Gastroesophageal sphincter (tissue), 4 donors: ENCODE data around the gene RRN3. TPM values are rescaled to one million over a fixed set of nuclear protein-coding genes. Genes with fewer than 3 reads are reported as not detected.
"Not testable (repeated sequence)": the region's sequence is repeated elsewhere in the genome, so short reads cannot be mapped to it uniquely, and the experiment has no call there.

Experiments
- ATAC-seq: fragments of 150-250 bp; one replicate; pipeline ENCODE4 v1.9.1; 2016; ENCODE audit warnings: mild to moderate bottlenecking, moderate library complexity
- H3K27ac ChIP-seq, 4 donors: fragments of 200-600 bp; sonication (generic) in 3 of 4; 1 replicate in 3 of 4; 2 replicates in 1 of 4; pipeline ENCODE4 v1.5.1; 2016 to 2019
- H3K27me3 ChIP-seq: fragments of 200-600 bp; sonication (generic); one replicate; pipeline ENCODE4 v1.5.1; 2019
- H3K36me3 ChIP-seq, 2 donors: fragments of 200-600 bp; sonication (generic); one replicate each; pipeline ENCODE4 v1.5.1; 2019; ENCODE audit warnings: control low read depth in 1 of 2
- H3K4me1 ChIP-seq, 3 donors: fragments of 200-600 bp; sonication (generic); 1 replicate in 2 of 3; 2 replicates in 1 of 3; pipeline ENCODE4 v1.5.1; 2016 to 2019; ENCODE audit warnings: control low read depth in 2 of 3
- H3K4me3 ChIP-seq, 2 donors: fragments of 200-600 bp; sonication (generic); one replicate each; pipeline ENCODE4 v1.5.1; 2019; ENCODE audit warnings: mild to moderate bottlenecking in 1 of 2, moderate library complexity in 1 of 2
- H3K9me3 ChIP-seq, 3 donors: fragments of 200-600 bp; sonication (generic); one replicate each; pipeline ENCODE4 v1.5.1; 2017 to 2019; ENCODE audit warnings: control low read depth in 2 of 3
- POLR2A ChIP-seq, 2 donors: fragments of 450-650 bp; IDR thresholded peaks; one replicate each; pipeline ENCODE4 v1.6.1; 2017; ENCODE audit warnings: antibody characterized with exemption in 2 of 2, mild to moderate bottlenecking in 2 of 2, moderate library complexity in 1 of 2
- WGBS, 2 donors: methylation state at CpG; one replicate each; pipeline ENCODE4 v1.1.5; 2018; ENCODE audit warnings: low coverage in 1 of 2; 5-methylcytosine and 5-hydroxymethylcytosine counted together
- total RNA-seq, 4 donors: library from RNA; depleted of rRNA; stranded (reverse); fragments of >200 nt; gene quantifications; one replicate each; pipeline ENCODE4 v1.1.0, GENCODE V29; 2016

RRN3 gene
- total RNA-seq, 4 donors from 2014 or later: 27.9 to 42.3 (median 31.1) TPM

DNA sequence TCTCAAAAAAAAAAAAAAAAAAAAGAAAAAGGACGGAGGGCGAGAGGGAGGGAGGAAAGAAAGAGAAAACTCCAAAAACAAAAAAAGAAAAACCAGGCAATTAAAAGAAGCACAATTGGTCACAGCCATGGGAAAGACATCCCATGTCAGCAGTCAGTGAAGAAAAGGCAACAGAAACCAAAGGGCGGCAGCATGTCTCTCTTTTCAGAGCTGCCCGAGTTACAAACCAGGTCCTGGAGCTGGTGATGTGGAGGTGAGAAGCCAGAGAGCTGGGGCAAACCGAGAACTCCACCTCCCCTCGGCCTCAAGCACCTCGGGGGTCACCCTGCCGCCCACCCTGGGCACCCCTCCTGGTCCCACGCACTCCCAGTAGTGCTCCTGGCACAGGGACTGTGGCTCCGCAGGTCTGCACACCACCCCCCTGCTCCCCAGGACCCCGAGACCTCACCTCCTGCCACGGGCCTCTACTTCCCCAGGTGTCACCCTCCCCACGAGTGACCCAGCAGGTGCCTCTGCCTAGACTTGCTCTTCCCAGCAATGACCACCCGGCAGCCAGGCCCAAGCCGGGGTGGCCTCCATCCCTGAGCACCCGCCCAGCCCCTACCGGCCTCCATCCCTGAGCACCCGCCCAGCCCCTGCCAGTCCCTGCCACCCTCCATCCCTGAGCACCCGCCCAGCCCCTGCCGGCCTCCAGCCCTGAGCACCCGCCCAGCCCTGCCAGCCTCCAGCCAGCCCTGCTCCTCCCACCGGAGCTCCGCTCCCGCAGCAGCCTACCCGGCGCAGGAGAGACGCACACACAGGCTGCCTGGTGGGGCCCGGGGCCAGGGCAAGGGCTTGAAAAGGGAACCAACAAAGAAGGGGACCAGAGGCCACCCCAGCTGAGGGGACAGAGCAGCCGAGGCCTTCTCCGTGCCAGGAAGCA lies 46.6 kb upstream of the RRN3 start:
- TF ChIP-seq POLR2A (IDR thresholded peaks at IDR 0.05): peak in 1 of 2 donors; percentile 20
- not testable (repeated sequence) for H3K36me3 ChIP-seq, H3K9me3 ChIP-seq, H3K27me3 ChIP-seq
- peaks cover 4 to 77% (median 50%) of the 10 kb centered on the region in 3 donors for H3K4me1 ChIP-seq
- 60 to 83% methylated on average over 2 to 11 of the region's 30 CpGs for WGBS, 2 donors
- ATAC-seq: peak; percentile 30
- peak overlapping the region; percentile 74 to 96 (median 96) for H3K27ac ChIP-seq
- H3K4me3 ChIP-seq: peak overlapping the region; percentile 27 to 35

DNA sequence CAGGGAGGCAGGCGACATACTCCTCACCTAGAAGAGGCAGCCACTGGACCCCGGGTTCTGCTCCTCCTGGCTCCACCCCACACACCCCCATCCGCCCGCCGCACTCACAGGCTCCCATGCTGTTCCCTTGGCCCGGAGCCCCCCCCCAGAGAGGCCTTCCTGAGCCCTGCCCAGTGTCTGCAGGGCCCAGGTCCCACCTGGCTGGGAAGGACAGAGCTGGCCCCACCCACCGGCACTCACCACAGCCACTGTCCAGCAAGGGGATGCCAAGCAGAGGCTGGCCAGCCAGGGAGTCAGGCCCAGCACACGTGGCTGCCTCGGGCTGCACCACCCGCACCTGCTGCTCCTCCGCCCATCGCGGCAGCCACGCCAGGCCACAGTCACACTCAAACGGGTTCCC lies 43.4 kb upstream of the RRN3 start:
- not testable (repeated sequence) for H3K27me3 ChIP-seq, H3K9me3 ChIP-seq, H3K4me3 ChIP-seq, ATAC-seq
- WGBS, 2 donors: no CpG with 5 or more reads among the region's 15 CpGs
- Histone ChIP-seq H3K4me1 (peaks cover 0 to 46% (median 19%) of the 10 kb centered on the region in 3 donors), H3K36me3 (peaks cover 0 to 18% of the 10 kb centered on the region in 2 donors), H3K27ac (peak overlapping the region in 3 of 4 donors; percentile 38 to 51 (median 44))

DNA sequence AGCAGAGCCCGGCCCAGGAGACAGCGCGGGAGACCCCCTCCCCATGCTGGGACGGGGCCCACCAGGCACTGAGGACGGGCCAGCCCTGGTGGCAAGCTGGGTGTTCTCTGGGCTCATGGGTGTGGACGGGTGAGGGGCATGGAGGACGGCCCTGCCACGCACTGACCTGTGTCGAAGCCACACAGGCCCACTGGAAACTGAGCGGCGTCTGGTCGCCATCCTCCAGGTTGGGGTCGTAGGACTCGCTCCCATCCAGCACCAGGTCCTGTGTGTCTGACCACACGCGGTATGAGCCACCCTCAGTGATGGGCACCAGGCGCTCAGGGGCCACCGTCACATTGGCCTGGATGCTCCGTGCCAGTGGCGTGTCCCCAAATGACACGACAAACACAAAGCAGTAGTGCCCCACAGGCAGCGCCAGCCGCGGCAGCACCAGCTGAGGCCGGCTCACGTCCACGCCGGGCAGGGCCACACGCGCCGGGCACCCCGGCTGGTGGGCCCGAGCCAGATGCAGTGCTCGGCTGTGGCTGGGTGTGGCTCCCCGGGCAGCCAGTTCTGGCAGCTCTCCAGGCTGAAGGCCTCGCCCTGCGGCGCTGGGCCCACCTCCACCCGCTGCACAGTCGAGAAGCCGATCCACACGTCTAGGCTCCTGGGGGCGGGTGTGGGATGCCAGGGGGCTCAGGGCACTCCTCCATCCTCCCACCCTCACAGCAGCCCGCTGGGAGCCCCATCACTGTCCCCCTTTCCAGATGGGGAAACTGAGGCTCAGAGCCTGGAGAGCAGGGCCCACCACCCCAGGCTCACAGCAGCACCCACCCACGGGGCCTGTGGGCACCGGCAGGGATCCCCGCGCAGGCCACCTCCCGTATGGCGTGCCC lies 41.6 kb upstream of the RRN3 start:
- Histone ChIP-seq H3K36me3 (peaks cover 0 to 29% of the 10 kb centered on the region in 2 donors), H3K27ac (peak overlapping the region in 2 of 4 donors; percentile 32 to 49), H3K4me1 (peaks cover 0 to 28% (median 4%) of the 10 kb centered on the region in 3 donors)
- peak; percentile 31 for ATAC-seq
- not testable (repeated sequence) for H3K9me3 ChIP-seq, H3K4me3 ChIP-seq, H3K27me3 ChIP-seq
- WGBS, 2 donors: no CpG with 5 or more reads among the region's 50 CpGs

DNA sequence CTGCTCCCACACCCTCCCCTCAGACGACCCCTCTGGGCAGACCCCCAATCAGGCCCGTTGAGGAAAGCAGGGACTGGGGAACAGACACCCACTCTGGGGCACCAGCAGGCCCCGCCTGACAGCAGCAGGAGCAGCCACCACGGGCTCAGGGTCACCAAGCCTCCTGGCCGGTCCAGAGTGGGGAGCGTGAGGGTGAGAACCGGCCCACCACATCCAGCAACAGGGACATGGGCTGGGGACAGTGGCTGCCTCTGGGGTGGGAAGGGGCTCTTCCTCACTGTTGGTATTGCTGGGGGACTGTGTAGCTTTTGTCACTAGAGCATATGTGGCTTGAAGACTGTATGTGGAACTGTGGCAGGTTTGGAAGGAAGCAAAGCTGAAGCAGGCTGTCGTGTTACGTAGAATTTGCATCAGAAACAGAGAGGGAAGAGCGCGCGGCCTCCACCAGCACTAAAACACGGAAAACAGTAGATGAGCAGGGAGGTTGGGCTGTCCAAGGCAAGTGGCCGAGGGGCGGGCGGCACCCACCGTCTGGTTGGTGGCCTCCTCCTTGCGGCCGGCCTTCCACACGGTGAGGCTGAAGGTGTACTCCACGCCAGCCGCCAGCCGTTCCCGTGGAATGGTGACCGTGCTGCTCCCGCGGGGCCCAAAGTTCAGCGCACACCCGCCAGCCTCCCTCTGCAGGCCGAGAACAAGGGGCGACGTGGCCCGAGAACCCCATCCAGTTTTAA lies 40.8 kb upstream of the RRN3 start:
- peaks cover 0 to 20% (median 0%) of the 10 kb centered on the region in 3 donors for H3K4me1 ChIP-seq
- not testable (repeated sequence) for H3K27ac ChIP-seq, H3K27me3 ChIP-seq, H3K9me3 ChIP-seq, H3K4me3 ChIP-seq, ATAC-seq
- H3K36me3 ChIP-seq: peaks cover 0 to 36% of the 10 kb centered on the region in 2 donors
- WGBS, 2 donors: no CpG with 5 or more reads among the region's 33 CpGs

DNA sequence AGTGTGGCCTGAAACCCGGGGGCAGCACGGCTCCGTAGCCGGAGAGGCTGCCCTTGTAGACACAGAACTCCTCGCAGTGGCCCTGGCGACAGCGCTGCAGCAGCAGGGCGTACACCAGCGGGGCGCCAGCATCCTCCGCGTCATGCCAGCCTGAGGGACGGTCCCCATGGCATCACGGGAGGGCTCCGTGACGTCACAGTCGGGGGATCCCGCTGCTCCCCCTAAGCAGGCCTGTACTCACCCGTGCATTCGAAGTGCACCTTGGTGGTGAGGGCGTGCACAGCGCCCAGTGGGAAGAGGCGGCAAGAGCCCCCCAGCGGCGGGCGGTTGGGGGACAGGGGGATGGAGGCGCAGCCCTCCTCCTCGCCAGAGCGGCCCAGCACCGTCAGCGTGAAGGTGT lies 39.5 kb upstream of the RRN3 start:
- WGBS, 2 donors: no CpG with 5 or more reads among the region's 31 CpGs
- H3K27me3 ChIP-seq: not testable (repeated sequence)

DNA sequence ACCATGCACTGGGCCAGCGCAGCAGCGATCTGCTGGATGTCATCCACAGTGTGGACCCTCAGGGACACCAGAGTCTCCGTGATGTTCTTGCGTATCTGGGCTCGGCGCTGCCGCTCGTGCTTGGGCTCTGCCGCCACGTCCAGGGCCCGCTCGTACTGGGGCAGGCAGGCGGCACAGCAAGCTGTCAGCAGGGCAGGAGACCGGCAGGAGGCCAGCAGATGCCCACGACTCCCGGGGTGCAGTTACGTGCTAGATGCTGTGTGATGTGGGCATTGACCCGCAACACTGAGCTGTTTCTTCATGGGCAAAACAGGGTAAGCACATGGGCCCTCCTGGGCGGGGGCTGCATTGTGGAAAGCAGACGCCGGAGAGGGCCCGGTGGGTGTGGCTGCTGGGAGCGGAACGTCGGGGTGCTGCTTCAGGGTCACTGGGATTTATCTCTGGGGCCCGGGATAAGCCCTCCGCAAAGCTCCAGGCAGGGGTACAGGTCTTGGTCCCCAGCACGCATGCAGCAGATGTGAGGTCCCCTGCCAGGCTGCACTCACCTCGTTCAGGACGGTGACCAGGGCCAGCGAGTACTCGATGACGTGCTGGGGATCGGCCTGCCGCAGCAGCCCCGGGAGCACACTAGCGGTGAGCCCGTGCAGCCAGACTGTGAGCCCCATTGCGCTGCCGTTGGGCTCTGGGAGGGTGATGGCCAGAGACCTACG lies 38.8 kb upstream of the RRN3 start:
- H3K4me1 ChIP-seq: peaks cover 0 to 15% (median 0%) of the 10 kb centered on the region in 3 donors
- not testable (repeated sequence) for ATAC-seq, H3K9me3 ChIP-seq, H3K27ac ChIP-seq, H3K27me3 ChIP-seq, H3K4me3 ChIP-seq
- WGBS, 2 donors: no CpG with 5 or more reads among the region's 41 CpGs
- H3K36me3 ChIP-seq: peaks cover 0 to 52% of the 10 kb centered on the region in 2 donors

More for the DNA sequence above, 39.5 kb upstream of the RRN3 start:
- peaks cover 0 to 46% of the 10 kb centered on the region in 2 donors for H3K36me3 ChIP-seq
- not testable (repeated sequence) for H3K4me3 ChIP-seq, ATAC-seq, H3K9me3 ChIP-seq, H3K27ac ChIP-seq
- peaks cover 0 to 15% (median 0%) of the 10 kb centered on the region in 3 donors for H3K4me1 ChIP-seq

DNA sequence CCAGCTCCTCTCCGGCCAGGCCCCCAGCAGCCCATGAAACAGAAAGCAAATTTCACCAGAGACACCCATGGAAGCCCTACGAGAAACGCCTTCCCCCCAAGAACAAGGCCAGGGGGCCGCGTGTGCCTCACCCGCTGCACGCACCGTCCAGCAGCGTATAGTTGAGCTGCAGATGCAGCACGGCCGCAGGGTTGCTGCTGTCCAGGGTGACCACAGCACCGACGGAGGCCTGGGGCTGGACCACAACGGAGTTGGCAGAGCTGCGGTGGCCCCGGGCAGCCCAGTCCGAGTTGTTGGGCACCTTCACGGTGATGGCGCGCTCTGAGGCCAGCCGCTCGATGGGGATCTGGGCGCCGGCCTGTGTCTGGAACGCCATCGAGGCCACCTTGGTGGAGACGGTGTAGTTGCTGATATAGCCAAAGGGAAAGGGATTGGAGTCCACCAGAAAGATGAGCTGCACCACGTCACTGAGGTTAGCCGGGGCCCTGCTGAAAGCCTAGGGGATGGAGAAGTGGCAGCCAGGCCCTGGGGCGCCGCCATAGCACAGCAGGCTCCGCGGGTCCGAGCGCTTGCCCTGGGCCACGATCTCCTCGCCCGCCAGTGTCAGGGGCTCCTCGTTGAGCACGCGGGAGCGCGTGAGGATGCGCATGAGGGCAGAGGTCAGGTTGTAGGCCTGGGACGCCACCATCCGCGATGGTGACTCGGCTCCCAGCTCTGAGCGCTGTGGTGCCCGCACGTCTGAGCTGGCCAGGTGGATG lies 37.0 kb upstream of the RRN3 start:
- not testable (repeated sequence) for H3K9me3 ChIP-seq, H3K4me3 ChIP-seq, H3K4me1 ChIP-seq, H3K27me3 ChIP-seq, H3K27ac ChIP-seq, ATAC-seq
- no CpG with 5 or more reads among the region's 51 CpGs for WGBS, 2 donors
- peaks cover 0 to 65% of the 10 kb centered on the region in 2 donors for H3K36me3 ChIP-seq

DNA sequence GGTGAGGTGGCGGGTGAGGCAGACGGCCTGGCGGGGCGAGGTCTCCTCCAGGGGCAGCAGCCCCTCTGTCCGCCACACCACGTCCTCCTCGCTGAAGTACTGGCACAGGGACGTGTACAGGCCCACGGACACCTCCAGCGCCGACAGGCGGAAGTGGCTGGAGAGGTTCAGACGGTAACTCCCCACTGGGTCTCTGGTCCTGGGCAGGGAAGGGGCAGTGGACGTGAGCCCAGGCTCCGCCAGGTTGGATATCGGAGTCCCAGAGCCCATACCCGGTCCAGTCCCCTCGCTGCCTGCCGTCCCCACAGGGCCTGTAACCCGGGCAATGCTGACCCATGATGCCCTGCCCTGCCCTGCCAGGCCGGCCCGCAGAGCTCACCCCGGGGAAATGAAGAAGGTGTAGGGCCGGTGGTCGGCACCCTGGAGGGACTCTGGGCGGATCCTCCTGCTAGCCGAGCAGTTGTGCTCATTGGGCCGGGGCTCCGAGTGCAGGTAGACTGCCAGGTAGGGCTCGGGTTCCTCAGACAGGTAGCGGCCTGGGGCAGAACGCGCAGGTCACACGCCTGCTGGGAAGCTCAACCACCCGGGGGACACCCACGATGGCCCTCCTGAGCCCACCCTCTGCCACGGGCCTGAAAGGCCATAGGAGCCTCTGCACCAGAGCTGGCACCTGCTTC lies 36.3 kb upstream of the RRN3 start:
- not testable (repeated sequence) for H3K9me3 ChIP-seq, H3K4me1 ChIP-seq, H3K4me3 ChIP-seq, H3K27ac ChIP-seq, ATAC-seq, H3K27me3 ChIP-seq
- peaks cover 0 to 61% of the 10 kb centered on the region in 2 donors for H3K36me3 ChIP-seq
- WGBS, 2 donors: no CpG with 5 or more reads among the region's 37 CpGs

DNA sequence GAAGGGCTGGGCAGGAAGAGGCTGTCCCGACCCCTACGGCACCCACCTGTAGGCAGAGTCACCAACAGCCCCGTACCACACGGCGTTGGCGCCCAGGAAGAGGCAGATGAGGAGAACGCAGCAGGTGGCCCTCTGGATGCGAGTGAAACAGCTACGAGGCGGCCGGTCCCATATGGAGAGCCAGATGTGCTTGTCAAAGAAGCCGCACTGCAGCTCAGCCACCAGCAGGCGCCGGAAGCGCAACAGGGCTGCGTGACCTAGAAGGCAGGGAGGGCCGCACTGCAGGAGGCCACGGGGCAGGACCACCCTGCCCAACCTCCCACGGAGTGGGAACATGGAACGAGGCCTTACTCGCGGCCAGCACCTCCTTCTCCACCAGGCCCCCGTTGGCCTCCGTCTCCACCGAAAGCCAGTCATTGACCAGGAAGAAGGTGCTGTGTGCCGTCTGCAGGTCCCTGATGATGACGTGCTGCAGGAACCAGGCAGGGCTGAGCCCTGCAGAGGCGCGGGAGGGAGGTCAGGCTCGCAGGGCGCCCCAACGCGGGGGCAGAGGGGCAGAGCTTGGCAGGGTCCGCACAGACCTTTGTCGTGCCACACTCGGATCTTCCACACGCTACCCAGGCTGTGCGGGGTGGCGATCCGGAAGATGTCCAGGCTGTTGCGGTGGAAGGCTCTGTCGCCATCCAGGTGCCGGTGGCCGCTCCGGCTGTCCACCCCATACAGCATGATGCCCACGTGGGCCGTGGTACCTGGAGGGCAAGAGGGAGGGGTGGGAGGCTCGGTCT lies 33.8 kb upstream of the RRN3 start:
- not testable (repeated sequence) for ATAC-seq, H3K4me3 ChIP-seq, H3K4me1 ChIP-seq, H3K27ac ChIP-seq, H3K27me3 ChIP-seq, H3K9me3 ChIP-seq
- WGBS, 2 donors: no CpG with 5 or more reads among the region's 48 CpGs
- peaks cover 0 to 57% of the 10 kb centered on the region in 2 donors for H3K36me3 ChIP-seq

DNA sequence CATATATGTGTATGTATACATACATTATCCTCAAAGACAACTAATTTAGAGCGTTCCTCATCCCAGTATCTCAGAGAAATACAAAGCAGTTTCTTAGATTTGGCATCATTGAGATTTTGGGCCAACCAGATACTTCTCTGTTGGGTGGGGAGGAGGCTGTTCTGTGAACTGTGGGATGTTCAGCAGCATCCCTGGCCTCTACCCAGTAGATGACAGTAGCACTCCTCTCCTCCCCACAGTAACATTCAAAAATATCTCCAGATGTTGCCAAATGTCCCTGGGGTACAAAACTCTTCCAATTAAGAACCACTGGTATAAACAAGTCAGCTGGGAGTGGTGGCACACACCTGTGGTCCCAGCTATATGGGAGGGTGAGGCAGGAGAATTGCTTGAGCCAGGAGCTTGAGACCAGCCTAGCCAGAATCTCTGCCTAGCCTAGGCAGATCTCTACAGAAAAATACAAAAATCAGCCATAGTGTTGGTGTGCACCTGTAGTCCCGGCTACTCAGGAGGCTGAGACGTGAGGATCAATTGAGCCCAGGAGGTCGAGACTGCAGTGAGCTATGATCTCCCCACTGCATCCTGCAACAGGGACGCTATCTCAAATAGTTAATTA lies 6.4 kb upstream of the RRN3 start:
- not testable (repeated sequence) for H3K36me3 ChIP-seq, H3K9me3 ChIP-seq, H3K4me1 ChIP-seq, H3K27ac ChIP-seq, ATAC-seq, H3K4me3 ChIP-seq, H3K27me3 ChIP-seq
- WGBS, 2 donors: 73 to 90% methylated on average over 4 to 5 of the region's 5 CpGs
